HepG2 (cell line): ENCODE data around the gene MYO15A. TPM values are rescaled to one million over a fixed set of nuclear protein-coding genes. Genes with fewer than 3 reads are reported as not detected.

Experiments used
- BRD4 ChIP-seq: sonication (generic); formaldehyde crosslinking; IDR thresholded peaks from 2 replicates; pipeline ENCODE4 v1.4.0; 2020; ENCODE audit warnings: missing genetic modification reagents
- HNF4A ChIP-seq: sonication (generic); formaldehyde crosslinking; IDR thresholded peaks from 2 replicates; pipeline ENCODE4 v1.4.0; 2020; ENCODE audit warnings: missing genetic modification reagents
- NR2F1 ChIP-seq, 2 experiments: fragments of 450-650 bp in 1 of 2; formaldehyde crosslinking in 1 of 2; IDR thresholded peaks; 2 replicates each; pipeline versions ENCODE4 v1.5.0 to v1.6.1; 2016 to 2020; ENCODE audit warnings: mild to moderate bottlenecking in 1 of 2, missing compliant biosample characterization in 1 of 2, missing genetic modification reagents in 1 of 2, moderate library complexity in 1 of 2
- NR2F6 ChIP-seq, 2 experiments: IDR thresholded peaks; 2 replicates each; pipeline ENCODE4 v1.6.1; 2016; ENCODE audit warnings: antibody characterized with exemption in 1 of 2, mild to moderate bottlenecking in 1 of 2
- RXRA ChIP-seq: sonication (generic); formaldehyde crosslinking; IDR thresholded peaks from 2 replicates; pipeline ENCODE4 v1.5.1; 2020; ENCODE audit warnings: missing genetic modification reagents
- TP53 ChIP-seq: sonication (generic); formaldehyde crosslinking; conservative IDR thresholded peaks from 2 replicates; pipeline ENCODE4 v1.4.0; 2020; ENCODE audit warnings: missing genetic modification reagents
- ZNF121 ChIP-seq: sonication (generic); formaldehyde crosslinking; IDR thresholded peaks from 2 replicates; pipeline ENCODE4 v1.5.0; 2020; ENCODE audit warnings: mild to moderate bottlenecking, missing genetic modification reagents
- ZNF207 ChIP-seq: fragments of 450-650 bp; IDR thresholded peaks from 2 replicates; pipeline ENCODE4 v1.6.1; 2016; ENCODE audit warnings: antibody characterized with exemption, borderline replicate concordance
- ZNF292 ChIP-seq: sonication (generic); formaldehyde crosslinking; IDR thresholded peaks from 2 replicates; pipeline ENCODE4 v1.8.1; 2022; ENCODE audit warnings: mild to moderate bottlenecking, low read depth, missing genetic modification reagents, borderline replicate concordance
- ZNF543 ChIP-seq: sonication (generic); formaldehyde crosslinking; IDR thresholded peaks from 2 replicates; pipeline ENCODE4 v1.4.0; 2020; ENCODE audit warnings: mild to moderate bottlenecking, missing genetic modification reagents
- ZNF549 ChIP-seq: sonication (generic); formaldehyde crosslinking; IDR thresholded peaks from 2 replicates; pipeline ENCODE4 v1.5.0; 2020; ENCODE audit warnings: missing genetic modification reagents
- polyA plus RNA-seq, 8 experiments: library from polyadenylated mRNA; depleted of rRNA in 3 of 8; stranded (reverse) in 7 of 8; unstranded in 1 of 8; fragments of >200 nt; fragmentation: Illumina TruSeq in 4 of 8; extraction: Trizol in 4 of 8; gene quantifications; 2 replicates each; pipeline versions ENCODE4 v1.2.1 to v1.2.3, GENCODE V29; 2011 to 2016; ENCODE audit warnings: low read depth in 4 of 8, missing spikeins in 1 of 8, mixed read lengths in 1 of 8; ENCODE audit not compliant: insufficient read depth in 1 of 8
- total RNA-seq, 5 experiments: library from RNA; depleted of rRNA; stranded (reverse); fragments of >200 nt; fragmentation: Illumina TruSeq; extraction: Trizol; gene quantifications; 2 replicates each; pipeline ENCODE4 v1.2.3, GENCODE V29; 2016; ENCODE audit warnings: low read depth in 1 of 5
- TF ChIP-seq, protein P1 (sequence below): sonication (generic); formaldehyde crosslinking; IDR thresholded peaks from 2 replicates; pipeline ENCODE4 v1.5.1; 2020; ENCODE audit warnings: missing genetic modification reagents, mild to moderate bottlenecking, borderline replicate concordance
- TF ChIP-seq, protein P2 (sequence below): sonication (generic); formaldehyde crosslinking; IDR thresholded peaks from 2 replicates; pipeline ENCODE4 v1.4.0; 2020; ENCODE audit warnings: mild to moderate bottlenecking, low read depth, missing genetic modification reagents
- TF ChIP-seq, protein P3 (sequence below): sonication (generic); formaldehyde crosslinking; IDR thresholded peaks from 2 replicates; pipeline ENCODE4 v1.9.0; 2022; ENCODE audit warnings: low read depth, missing genetic modification reagents
- TF ChIP-seq, protein P4 (sequence below): sonication (generic); formaldehyde crosslinking; IDR thresholded peaks from 2 replicates; pipeline ENCODE4 v1.5.1; 2020; ENCODE audit warnings: mild to moderate bottlenecking, missing genetic modification reagents, moderate library complexity
- TF ChIP-seq, protein P5 (sequence below): sonication (generic); formaldehyde crosslinking; IDR thresholded peaks from 2 replicates; pipeline ENCODE4 v1.8.1; 2023; ENCODE audit warnings: mild to moderate bottlenecking, moderate library complexity, missing genetic modification reagents
- TF ChIP-seq, protein P6 (sequence below): sonication (generic); formaldehyde crosslinking; IDR thresholded peaks from 2 replicates; pipeline ENCODE4 v1.8.1; 2022; ENCODE audit warnings: mild to moderate bottlenecking, missing genetic modification reagents

Gene MYO15A
- total and polyA plus RNA-seq, 2 of the 13 experiments (the other 11 are each of a cell fraction or from before 2014, with no cell fraction given), result 0.07 to 0.20 TPM

DNA sequence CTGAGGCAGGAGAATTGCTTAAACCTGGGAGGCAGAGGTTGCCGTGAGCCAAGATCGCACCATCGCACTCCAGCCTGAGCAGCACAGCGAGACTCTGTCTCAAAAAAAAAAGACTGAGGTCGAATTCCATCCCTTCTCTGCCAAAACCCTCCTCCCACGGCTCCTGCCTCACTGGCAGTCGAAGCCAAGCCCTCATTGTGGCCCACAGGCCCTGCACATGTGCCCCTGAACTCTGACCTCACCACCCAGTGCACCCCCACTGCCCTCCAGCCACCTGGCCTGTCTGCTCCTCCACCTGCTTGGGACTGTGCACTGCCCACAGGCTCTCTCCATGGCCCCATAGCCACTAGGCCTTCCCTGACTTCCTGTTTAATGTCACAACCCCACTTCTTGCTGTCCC, 7.0 kb downstream of the MYO15A start (continued):
- TF ChIP-seq TP53 (CRISPR knock-in tag), result no peak
- TF ChIP-seq, protein P1, sequence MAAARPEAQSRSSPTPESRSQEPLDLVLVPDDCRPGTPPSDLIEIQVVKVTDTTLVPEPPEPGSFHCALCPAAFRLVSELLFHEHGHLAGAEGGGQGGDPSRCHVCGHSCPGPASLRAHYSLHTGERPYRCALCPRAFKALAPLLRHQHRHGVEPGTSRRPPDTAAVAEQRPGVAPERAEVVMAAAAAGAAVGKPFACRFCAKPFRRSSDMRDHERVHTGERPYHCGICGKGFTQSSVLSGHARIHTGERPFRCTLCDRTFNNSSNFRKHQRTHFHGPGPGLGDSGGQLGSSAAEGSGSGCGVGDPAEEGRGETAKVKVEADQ (CRISPR knock-in tag), result no peak
- peak; percentile 65; the same call in 1 of the 2 replicates for TF ChIP-seq ZNF543
- no peak for TF ChIP-seq ZNF207
- TF ChIP-seq HNF4A, result peak; percentile 66
- TF ChIP-seq BRD4 (CRISPR knock-in tag), result peak; percentile 37; the same call in 1 of the 2 replicates
- peak; percentile 71 for TF ChIP-seq ZNF121 (CRISPR knock-in tag)
- TF ChIP-seq, protein P2, sequence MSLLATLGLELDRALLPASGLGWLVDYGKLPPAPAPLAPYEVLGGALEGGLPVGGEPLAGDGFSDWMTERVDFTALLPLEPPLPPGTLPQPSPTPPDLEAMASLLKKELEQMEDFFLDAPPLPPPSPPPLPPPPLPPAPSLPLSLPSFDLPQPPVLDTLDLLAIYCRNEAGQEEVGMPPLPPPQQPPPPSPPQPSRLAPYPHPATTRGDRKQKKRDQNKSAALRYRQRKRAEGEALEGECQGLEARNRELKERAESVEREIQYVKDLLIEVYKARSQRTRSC (CRISPR knock-in tag), result peak; percentile 50; the same call in 1 of the 2 replicates
- TF ChIP-seq, protein P3, sequence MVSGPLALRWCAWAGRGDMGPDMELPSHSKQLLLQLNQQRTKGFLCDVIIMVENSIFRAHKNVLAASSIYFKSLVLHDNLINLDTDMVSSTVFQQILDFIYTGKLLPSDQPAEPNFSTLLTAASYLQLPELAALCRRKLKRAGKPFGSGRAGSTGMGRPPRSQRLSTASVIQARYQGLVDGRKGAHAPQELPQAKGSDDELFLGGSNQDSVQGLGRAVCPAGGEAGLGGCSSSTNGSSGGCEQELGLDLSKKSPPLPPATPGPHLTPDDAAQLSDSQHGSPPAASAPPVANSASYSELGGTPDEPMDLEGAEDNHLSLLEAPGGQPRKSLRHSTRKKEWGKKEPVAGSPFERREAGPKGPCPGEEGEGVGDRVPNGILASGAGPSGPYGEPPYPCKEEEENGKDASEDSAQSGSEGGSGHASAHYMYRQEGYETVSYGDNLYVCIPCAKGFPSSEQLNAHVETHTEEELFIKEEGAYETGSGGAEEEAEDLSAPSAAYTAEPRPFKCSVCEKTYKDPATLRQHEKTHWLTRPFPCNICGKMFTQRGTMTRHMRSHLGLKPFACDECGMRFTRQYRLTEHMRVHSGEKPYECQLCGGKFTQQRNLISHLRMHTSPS, result peak; percentile 62; the same call in 1 of the 2 replicates
- TF ChIP-seq, protein P4, sequence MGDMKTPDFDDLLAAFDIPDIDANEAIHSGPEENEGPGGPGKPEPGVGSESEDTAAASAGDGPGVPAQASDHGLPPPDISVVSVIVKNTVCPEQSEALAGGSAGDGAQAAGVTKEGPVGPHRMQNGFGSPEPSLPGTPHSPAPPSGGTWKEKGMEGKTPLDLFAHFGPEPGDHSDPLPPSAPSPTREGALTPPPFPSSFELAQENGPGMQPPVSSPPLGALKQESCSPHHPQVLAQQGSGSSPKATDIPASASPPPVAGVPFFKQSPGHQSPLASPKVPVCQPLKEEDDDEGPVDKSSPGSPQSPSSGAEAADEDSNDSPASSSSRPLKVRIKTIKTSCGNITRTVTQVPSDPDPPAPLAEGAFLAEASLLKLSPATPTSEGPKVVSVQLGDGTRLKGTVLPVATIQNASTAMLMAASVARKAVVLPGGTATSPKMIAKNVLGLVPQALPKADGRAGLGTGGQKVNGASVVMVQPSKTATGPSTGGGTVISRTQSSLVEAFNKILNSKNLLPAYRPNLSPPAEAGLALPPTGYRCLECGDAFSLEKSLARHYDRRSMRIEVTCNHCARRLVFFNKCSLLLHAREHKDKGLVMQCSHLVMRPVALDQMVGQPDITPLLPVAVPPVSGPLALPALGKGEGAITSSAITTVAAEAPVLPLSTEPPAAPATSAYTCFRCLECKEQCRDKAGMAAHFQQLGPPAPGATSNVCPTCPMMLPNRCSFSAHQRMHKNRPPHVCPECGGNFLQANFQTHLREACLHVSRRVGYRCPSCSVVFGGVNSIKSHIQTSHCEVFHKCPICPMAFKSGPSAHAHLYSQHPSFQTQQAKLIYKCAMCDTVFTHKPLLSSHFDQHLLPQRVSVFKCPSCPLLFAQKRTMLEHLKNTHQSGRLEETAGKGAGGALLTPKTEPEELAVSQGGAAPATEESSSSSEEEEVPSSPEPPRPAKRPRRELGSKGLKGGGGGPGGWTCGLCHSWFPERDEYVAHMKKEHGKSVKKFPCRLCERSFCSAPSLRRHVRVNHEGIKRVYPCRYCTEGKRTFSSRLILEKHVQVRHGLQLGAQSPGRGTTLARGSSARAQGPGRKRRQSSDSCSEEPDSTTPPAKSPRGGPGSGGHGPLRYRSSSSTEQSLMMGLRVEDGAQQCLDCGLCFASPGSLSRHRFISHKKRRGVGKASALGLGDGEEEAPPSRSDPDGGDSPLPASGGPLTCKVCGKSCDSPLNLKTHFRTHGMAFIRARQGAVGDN (CRISPR knock-in tag), result peak; percentile 97
- TF ChIP-seq, protein P5, sequence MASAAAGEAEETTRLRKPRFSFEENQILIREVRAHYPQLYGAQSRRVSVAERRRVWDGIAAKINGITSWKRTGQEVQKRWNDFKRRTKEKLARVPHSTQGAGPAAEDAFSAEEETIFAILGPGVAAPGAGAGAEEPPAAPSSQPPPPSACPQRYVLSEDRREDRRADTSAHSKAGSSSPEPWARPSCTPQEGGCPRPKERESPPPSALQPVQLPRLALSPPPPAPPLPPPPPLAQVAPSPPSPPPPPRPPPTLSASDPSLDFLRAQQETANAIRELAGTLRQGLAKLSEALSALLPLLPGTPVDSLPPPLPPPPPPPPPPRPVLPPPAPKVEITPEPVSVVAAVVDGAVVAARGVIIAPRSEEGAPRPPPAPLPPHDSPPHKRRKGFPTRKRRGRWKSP (CRISPR knock-in tag), result no peak
- peak in 1 of 2 experiments; percentile 18; a peak in 1 of 4 replicates for TF ChIP-seq NR2F1 (CRISPR knock-in tag; IDR thresholded peaks at IDR 0.05)
- TF ChIP-seq RXRA (CRISPR knock-in tag), result 0 out of 2 replicates have a peak, but pooled peaks have one; percentile 21
- 0 out of 2 replicates have a peak, but pooled peaks have one; percentile 31 for TF ChIP-seq ZNF292 (CRISPR knock-in tag)
- peak; percentile 67 for TF ChIP-seq NR2F6 (IDR thresholded peaks at IDR 0.05)
- TF ChIP-seq NR2F6 (CRISPR knock-in tag; IDR thresholded peaks at IDR 0.05), result peak; percentile 80
- TF ChIP-seq ZNF549 (CRISPR knock-in tag), result no peak
- TF ChIP-seq, protein P6, sequence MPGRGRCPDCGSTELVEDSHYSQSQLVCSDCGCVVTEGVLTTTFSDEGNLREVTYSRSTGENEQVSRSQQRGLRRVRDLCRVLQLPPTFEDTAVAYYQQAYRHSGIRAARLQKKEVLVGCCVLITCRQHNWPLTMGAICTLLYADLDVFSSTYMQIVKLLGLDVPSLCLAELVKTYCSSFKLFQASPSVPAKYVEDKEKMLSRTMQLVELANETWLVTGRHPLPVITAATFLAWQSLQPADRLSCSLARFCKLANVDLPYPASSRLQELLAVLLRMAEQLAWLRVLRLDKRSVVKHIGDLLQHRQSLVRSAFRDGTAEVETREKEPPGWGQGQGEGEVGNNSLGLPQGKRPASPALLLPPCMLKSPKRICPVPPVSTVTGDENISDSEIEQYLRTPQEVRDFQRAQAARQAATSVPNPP, result 0 out of 2 replicates have a peak, but pooled peaks have one; percentile 18
